ENCODE data around the gene SECTM1.
"Not testable (repeated sequence)": the region's sequence is repeated elsewhere in the genome, so short reads cannot be mapped to it uniquely, and the experiment has no call there.

Gene SECTM1

GRCh38 chr17:82367724-82368524 lies 34.4 kb upstream of the SECTM1 start:
- DNase-seq = no peak

DNA sequence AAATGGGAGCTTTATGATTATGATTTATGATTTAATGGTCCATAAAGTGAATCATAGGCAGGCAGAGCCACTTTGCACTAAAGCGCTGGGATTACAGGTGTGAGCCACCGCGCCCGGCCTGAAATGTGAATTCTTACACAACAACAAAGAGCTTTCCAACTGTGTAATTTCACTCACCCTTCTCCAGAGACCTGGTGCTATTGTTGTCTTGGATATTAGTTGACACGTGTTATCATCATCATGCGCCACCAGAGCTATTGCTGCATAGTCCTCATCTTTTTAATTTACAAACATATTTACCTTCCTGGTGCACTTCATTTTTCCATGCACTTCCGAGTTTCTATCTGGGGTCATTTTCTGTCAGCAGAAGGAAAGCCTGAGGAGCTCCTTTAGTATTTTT lies 33.2 kb upstream of the SECTM1 start:
- DNase-seq = no peak

DNA sequence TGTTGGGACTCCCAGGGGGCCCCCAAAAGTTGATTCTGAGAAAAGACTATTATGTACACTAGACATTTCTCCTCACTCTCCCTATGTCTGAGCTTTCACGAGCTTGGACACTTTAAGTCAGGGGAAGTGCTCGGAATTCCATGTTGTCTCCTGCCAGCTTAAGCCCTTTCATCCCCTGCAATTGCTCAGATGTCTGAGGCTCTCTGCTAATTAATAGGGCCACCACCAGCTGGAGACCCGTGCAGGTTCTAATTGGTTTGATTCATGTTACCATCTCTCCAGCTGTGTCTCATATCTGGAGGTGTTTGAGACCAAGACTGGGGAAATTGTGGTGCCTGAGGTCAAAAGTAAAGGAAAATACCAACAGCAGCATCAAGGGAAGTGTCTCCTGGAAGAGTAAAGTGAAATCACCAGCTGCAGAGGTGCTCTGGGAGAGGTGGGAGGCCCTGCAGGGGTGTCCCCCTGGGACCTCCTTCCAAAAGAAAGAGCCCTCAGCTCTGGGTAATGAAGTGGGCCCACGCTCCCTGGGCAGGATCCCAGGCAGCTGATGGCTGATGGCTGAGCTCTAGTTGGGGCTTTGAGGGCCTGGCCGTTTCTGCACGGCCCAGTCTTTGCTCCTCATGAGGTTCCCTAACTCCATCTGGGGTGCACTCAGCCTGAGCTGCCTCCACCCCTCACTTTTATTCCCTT lies 32.2 kb upstream of the SECTM1 start:
- DNase-seq = no peak

- DNase-seq = no peak
Observed at GRCh38 chr17:82361885-82362633, 28.5 kb upstream of the SECTM1 start.

- DNase-seq = not testable (repeated sequence)
Observed at GRCh38 chr17:82359451-82360074, 26.0 kb upstream of the SECTM1 start.

GRCh38 chr17:82358465-82359350 lies 25.1 kb upstream of the SECTM1 start, which contains the start of gene TEX19:
Gene TEX19 (plus strand): TSS chr17:82359247. CDS start chr17:82362151, 2,904 bp downstream.
- no peak for DNase-seq

GRCh38 chr17:82357394-82357793 lies 23.8 kb upstream of the SECTM1 start:
- DNase-seq = no peak

- no peak for DNase-seq
Observed at GRCh38 chr17:82356845-82357355, 23.3 kb upstream of the SECTM1 start.

DNA sequence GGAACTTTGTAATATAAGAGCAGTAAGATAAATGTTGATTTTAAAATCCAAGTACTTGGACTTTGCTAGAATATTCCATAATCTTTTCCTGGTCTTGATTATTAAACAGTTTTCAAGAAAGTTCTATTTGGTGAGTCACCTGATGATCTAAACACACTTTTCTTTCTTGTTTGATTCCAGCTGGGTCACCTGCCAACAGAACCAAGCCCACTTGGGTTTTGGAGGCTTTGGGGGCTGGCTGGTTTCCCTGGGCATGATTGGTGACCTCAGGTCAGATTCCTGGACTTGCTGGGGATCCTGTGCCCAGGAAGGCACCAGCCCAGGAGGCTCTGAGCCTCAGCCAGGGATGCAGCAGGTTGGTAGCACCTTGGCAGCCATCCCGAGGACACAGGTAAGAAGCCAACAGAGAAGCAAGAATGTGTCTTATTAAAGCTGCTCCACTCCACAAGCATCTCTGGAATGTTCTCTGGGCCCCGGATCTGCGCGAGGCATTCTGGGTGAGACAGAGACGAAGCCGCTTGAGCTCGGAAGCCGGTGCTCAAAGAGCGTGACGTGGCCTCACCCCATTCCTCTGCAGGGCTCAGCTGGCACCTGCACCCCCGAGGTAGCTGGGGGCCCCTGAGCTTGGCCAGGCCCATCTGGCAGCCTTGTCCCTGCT lies 22.3 kb upstream of the SECTM1 start:
- no peak for DNase-seq

- DNase-seq = no peak
Observed at GRCh38 chr17:82354804-82355308, 21.3 kb upstream of the SECTM1 start.

DNA sequence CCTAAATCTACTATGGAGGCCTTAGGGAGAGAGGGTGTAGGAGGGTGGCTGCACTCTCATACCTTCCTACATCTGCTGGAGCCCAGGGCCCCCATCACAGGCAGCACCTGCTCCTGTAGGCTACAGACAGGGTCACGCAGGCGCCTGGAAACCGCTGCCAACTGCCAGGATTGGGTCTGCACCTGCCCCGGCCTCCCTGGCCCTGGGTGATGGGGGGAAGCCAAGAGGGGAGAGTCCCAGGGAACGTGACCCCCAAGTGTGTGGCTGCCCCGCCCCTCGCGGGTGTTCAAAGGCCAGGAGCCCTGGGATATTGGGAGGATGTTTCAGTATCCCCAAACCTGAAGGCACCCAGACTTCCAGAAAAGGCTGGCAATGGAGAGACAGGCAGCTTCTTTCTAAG lies 19.9 kb upstream of the SECTM1 start:
- DNase-seq = no peak

GRCh38 chr17:82351713-82352488 lies 18.3 kb upstream of the SECTM1 start:
- peak; percentile 56 for DNase-seq

DNA sequence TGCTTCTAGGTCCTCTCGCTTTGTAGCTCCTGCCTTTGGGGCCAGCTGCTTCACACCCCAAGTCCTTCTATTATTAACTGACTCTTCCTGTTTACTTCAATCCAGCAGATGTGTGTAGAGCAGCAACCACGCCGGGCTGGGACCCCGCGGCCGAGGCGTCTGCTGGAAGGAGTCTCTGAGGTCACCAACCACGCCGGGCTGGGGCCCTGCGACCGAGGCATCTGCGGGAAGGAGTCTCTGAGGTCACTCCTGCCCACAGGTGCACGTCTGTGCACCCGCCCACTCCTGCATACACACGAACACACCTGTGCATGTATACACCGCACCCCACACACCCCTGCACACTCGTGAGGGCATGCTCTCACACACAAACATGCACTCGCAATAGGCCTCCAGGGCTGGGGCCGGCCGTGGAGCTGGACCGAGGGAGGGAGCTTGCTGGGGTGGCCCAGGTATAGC lies 17.7 kb upstream of the SECTM1 start:
- no peak for DNase-seq

GRCh38 chr17:82350182-82351030 lies 16.8 kb upstream of the SECTM1 start:
- DNase-seq = no peak

DNA sequence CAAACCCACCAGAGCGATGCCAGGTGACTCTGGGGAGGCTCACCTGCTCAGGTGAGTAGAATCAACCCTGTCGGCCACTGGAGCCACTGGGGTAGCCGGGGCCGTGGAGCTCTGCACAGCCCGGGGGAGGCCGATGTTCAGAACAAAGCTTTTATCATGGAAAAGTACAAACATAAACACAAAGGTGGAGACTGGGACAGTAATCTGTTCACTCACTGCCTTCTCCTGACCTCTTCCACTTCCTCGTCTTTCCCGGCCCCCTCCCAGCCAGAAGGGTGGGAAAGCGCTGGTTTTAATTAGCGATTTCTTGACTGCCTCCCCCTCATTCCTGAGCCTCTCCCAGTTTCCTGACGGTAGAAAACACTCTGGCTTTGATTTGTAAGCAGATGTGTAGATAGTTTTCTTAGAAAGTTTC lies 15.7 kb upstream of the SECTM1 start:
- DNase-seq = no peak

- no peak for DNase-seq
Observed at GRCh38 chr17:82348866-82349265, 15.3 kb upstream of the SECTM1 start.

DNA sequence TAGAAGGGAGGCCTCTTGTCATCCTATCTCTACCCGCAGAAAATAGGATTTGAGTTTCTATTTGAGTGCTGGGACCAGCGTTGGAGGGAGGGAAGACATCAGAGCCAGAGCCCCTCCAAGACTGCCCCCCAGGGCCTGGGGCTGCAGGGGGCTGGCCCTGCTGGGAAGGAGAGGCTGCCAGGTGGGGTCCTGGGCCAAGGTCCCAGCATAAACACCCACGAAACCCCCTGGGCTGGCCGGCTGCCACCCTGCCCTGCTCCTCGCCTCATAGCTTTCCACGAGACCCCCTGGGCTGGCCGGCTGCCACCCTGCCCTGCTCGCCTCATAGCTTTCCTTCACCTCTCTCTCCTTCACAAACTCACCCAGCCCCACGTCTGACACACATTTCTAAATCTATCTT lies 14.9 kb upstream of the SECTM1 start:
- no peak for DNase-seq

GRCh38 chr17:82347994-82348393 lies 14.4 kb upstream of the SECTM1 start:
- DNase-seq = not testable (repeated sequence)
